Measurements from ENCODE around the gene PCSK6.

PCSK6 gene

GRCh38 chr15:101366853-101367252, 122.7 kb downstream of the PCSK6 start:
- Histone ChIP-seq H3K27me3 (ENCODE audit: low read length) (no peaks in the 10 kb centered on the region), H3K4me2 (ENCODE audit: low read depth, low read length, poor library complexity, severe bottlenecking) (no peak overlapping the region), H2AFZ (ENCODE audit: low read depth, low read length, severe bottlenecking) (no peak overlapping the region), H3K79me2 (ENCODE audit: insufficient read depth, low read length) (no peaks in the 10 kb centered on the region), H3K9ac (ENCODE audit: low read length) (no peak overlapping the region), H3K9me2 (replicated peaks; ENCODE audit: insufficient read depth, low read length) (no peaks in the 10 kb centered on the region), H4K20me1 (ENCODE audit: low read depth, low read length) (no peaks in the 10 kb centered on the region), H3K9me3 (ENCODE audit: insufficient read depth, low read length) (no peaks in the 10 kb centered on the region), H3F3A (ENCODE audit: insufficient read depth) (no peaks in the 10 kb centered on the region), H3K36me3 (ENCODE audit: low read length) (no peaks in the 10 kb centered on the region), H3K4me3 (ENCODE audit: insufficient read depth, low read length, poor library complexity, severe bottlenecking) (no peak overlapping the region), H3K27ac (ENCODE audit: low read depth, low read length) (no peak overlapping the region)
- TF ChIP-seq CTCF (IDR thresholded peaks at IDR 0.05; ENCODE audit: insufficient read depth, low read length, poor library complexity, severe bottlenecking) (no peak), EZH2phosphoT487 (conservative IDR thresholded peaks at IDR 0.05; ENCODE audit: low read length) (no peak)

- Histone ChIP-seq H2AFZ (ENCODE audit: low read depth, low read length, severe bottlenecking) (no peak overlapping the region), H3K79me2 (ENCODE audit: insufficient read depth, low read length) (no peaks in the 10 kb centered on the region), H3K9me3 (ENCODE audit: insufficient read depth, low read length) (no peaks in the 10 kb centered on the region), H3K9me2 (replicated peaks; ENCODE audit: insufficient read depth, low read length) (no peaks in the 10 kb centered on the region), H3F3A (ENCODE audit: insufficient read depth) (no peaks in the 10 kb centered on the region), H3K27ac (ENCODE audit: low read depth, low read length) (no peak overlapping the region), H3K9ac (ENCODE audit: low read length) (no peak overlapping the region), H3K4me3 (ENCODE audit: insufficient read depth, low read length, poor library complexity, severe bottlenecking) (no peak overlapping the region), H3K36me3 (ENCODE audit: low read length) (no peaks in the 10 kb centered on the region), H3K4me2 (ENCODE audit: low read depth, low read length, poor library complexity, severe bottlenecking) (no peak overlapping the region), H4K20me1 (ENCODE audit: low read depth, low read length) (no peaks in the 10 kb centered on the region), H3K27me3 (ENCODE audit: low read length) (no peaks in the 10 kb centered on the region)
- no peak for TF ChIP-seq CTCF (IDR thresholded peaks at IDR 0.05; ENCODE audit: insufficient read depth, low read length, poor library complexity, severe bottlenecking)
These were observed 126.4 kb downstream of the PCSK6 start for GRCh38 chr15:101362986-101363566.

- no peaks in the 10 kb centered on the region for H3K79me2 ChIP-seq (ENCODE audit: insufficient read depth, low read length)
- no peaks in the 10 kb centered on the region for H3K36me3 ChIP-seq (ENCODE audit: low read length)
- no peaks in the 10 kb centered on the region for H4K20me1 ChIP-seq (ENCODE audit: low read depth, low read length)
- no peak overlapping the region for H3K4me3 ChIP-seq (ENCODE audit: insufficient read depth, low read length, poor library complexity, severe bottlenecking)
- no peaks in the 10 kb centered on the region for H3K9me2 ChIP-seq (replicated peaks; ENCODE audit: insufficient read depth, low read length)
- H2AFZ ChIP-seq (ENCODE audit: low read depth, low read length, severe bottlenecking), result no peak overlapping the region
- H3K27me3 ChIP-seq (ENCODE audit: low read length), result no peaks in the 10 kb centered on the region
- H3K27ac ChIP-seq (ENCODE audit: low read depth, low read length), result no peak overlapping the region
- no peak overlapping the region for H3K9ac ChIP-seq (ENCODE audit: low read length)
- no peaks in the 10 kb centered on the region for H3K9me3 ChIP-seq (ENCODE audit: insufficient read depth, low read length)
- H3F3A ChIP-seq (ENCODE audit: insufficient read depth), result no peaks in the 10 kb centered on the region
- TF ChIP-seq EZH2phosphoT487 (conservative IDR thresholded peaks at IDR 0.05; ENCODE audit: low read length) (no peak), CTCF (IDR thresholded peaks at IDR 0.05; ENCODE audit: insufficient read depth, low read length, poor library complexity, severe bottlenecking) (no peak)
- H3K4me2 ChIP-seq (ENCODE audit: low read depth, low read length, poor library complexity, severe bottlenecking), result no peak overlapping the region
These were observed 127.1 kb downstream of the PCSK6 start for GRCh38 chr15:101362359-101362758.
